GM23338 (cell line): ENCODE measurements around the gene NBPF1. TPM values are rescaled to one million over a fixed set of nuclear protein-coding genes. Genes with fewer than 3 reads are reported as not detected.
A peak's percentile ranks its signal among the peaks of the same experiment; 100 is the strongest.

Experiments used
- ATAC-seq: fragments of 200-7000 bp; cut with Tn5 transposase; 3 replicates; pipeline ENCODE4 v1.9.1; 2020
- DNase-seq: peaks from one replicate; pipeline ENCODE4 v3.0.0-alpha.2; 2015; ENCODE audit warnings: low spot score
- H2AFZ ChIP-seq: fragments of 200-600 bp; sonication (generic); 2 replicates; pipeline ENCODE4 v1.8.0; 2016; ENCODE audit warnings: antibody characterized with exemption, mild to moderate bottlenecking, moderate library complexity
- H3F3A ChIP-seq: fragments of 200-600 bp; sonication (generic); replicated peaks from 2 replicates; pipeline ENCODE4 v1.8.0; 2017; ENCODE audit warnings: antibody characterized with exemption, mixed run types, low read depth
- H3K27ac ChIP-seq: fragments of 200-600 bp; sonication (generic); 2 replicates; pipeline ENCODE4 v1.6.1; 2016; ENCODE audit warnings: low read depth
- H3K27me3 ChIP-seq: fragments of 200-600 bp; sonication (generic); 2 replicates; pipeline ENCODE4 v1.8.0; 2016; ENCODE audit warnings: mild to moderate bottlenecking, mixed run types, moderate library complexity; ENCODE audit not compliant: insufficient read depth
- H3K36me3 ChIP-seq: fragments of 200-600 bp; sonication (generic); 2 replicates; pipeline ENCODE4 v1.8.0; 2016; ENCODE audit warnings: mild to moderate bottlenecking; ENCODE audit not compliant: insufficient read depth
- H3K4me1 ChIP-seq: fragments of 200-600 bp; sonication (generic); 2 replicates; pipeline ENCODE4 v1.8.0; 2016; ENCODE audit warnings: mild to moderate bottlenecking, moderate library complexity; ENCODE audit not compliant: insufficient read depth
- H3K4me2 ChIP-seq: fragments of 200-600 bp; sonication (generic); 2 replicates; pipeline ENCODE4 v1.7.1; 2017; ENCODE audit warnings: mixed run types
- H3K4me3 ChIP-seq: fragments of 200-600 bp; sonication (generic); 2 replicates; pipeline ENCODE4 v1.6.1; 2016; ENCODE audit warnings: mixed run types
- H3K79me2 ChIP-seq: fragments of 200-600 bp; sonication (generic); replicated peaks from 2 replicates; pipeline ENCODE4 v1.8.0; 2017; ENCODE audit warnings: mild to moderate bottlenecking; ENCODE audit not compliant: insufficient read depth
- H3K9me2 ChIP-seq: fragments of 200-600 bp; sonication (generic); 2 replicates; pipeline ENCODE4 v1.8.0; 2017; ENCODE audit not compliant: insufficient read depth
- H4K20me1 ChIP-seq: fragments of 200-600 bp; sonication (generic); replicated peaks from 2 replicates; pipeline ENCODE4 v1.8.0; 2017; ENCODE audit warnings: mild to moderate bottlenecking; ENCODE audit not compliant: insufficient read depth
- H3K27ac Mint-ChIP-seq: 2 replicates; pipeline ENCODE4 v1.8.0; 2020; ENCODE audit warnings: inconsistent platforms, mild to moderate bottlenecking, moderate library complexity, mixed read lengths
- H3K27me3 Mint-ChIP-seq: 3 replicates; pipeline ENCODE4 v1.8.0; 2022; ENCODE audit warnings: low read depth, mild to moderate bottlenecking, moderate library complexity, mixed read lengths, inconsistent platforms; ENCODE audit not compliant: insufficient read depth, poor library complexity
- H3K36me3 Mint-ChIP-seq: 3 replicates; pipeline ENCODE4 v1.8.0; 2021; ENCODE audit warnings: low read depth, mild to moderate bottlenecking, inconsistent platforms, moderate library complexity, mixed read lengths
- H3K4me1 Mint-ChIP-seq: 3 replicates; pipeline ENCODE4 v1.8.0; 2020; ENCODE audit warnings: mild to moderate bottlenecking, inconsistent platforms, mixed read lengths
- H3K4me3 Mint-ChIP-seq: 3 replicates; pipeline ENCODE4 v1.8.0; 2021; ENCODE audit warnings: moderate library complexity, mild to moderate bottlenecking, inconsistent platforms, mixed read lengths
- H3K9me3 Mint-ChIP-seq: 3 replicates; pipeline ENCODE4 v1.8.0; 2020; ENCODE audit warnings: moderate library complexity, mild to moderate bottlenecking, inconsistent platforms, mixed read lengths
- CREB1 ChIP-seq: fragments of 250-450 bp; sonication (Bioruptor Pico); IDR thresholded peaks from 2 replicates; pipeline ENCODE4 v1.5.0; 2020; ENCODE audit warnings: low read depth, mild to moderate bottlenecking, moderate library complexity
- ETS1 ChIP-seq: IDR thresholded peaks from 2 replicates; pipeline ENCODE4 v1.6.1; 2016; ENCODE audit warnings: antibody characterized with exemption
- EZH2 ChIP-seq: fragments of 200-600 bp; sonication (generic); IDR thresholded peaks from one replicate; pipeline ENCODE4 v1.8.0; 2017; ENCODE audit warnings: antibody characterized with exemption, mild to moderate bottlenecking, low read depth; ENCODE audit not compliant: unreplicated experiment
- EZH2phosphoT487 ChIP-seq: fragments of 200-600 bp; sonication (generic); IDR thresholded peaks from one replicate; pipeline ENCODE4 v1.8.1; 2018; ENCODE audit warnings: antibody characterized with exemption; ENCODE audit not compliant: unreplicated experiment
- JUNB ChIP-seq: IDR thresholded peaks from one replicate; pipeline ENCODE4 v1.6.1; 2016; ENCODE audit warnings: antibody characterized with exemption; ENCODE audit not compliant: unreplicated experiment
- NANOG ChIP-seq: IDR thresholded peaks from 2 replicates; pipeline ENCODE4 v1.6.1; 2016; ENCODE audit warnings: antibody characterized with exemption, borderline replicate concordance
- POLR2AphosphoS5 ChIP-seq: IDR thresholded peaks from 2 replicates; pipeline ENCODE4 v1.6.1; 2016; ENCODE audit warnings: antibody characterized with exemption, low read depth
- STAT1 ChIP-seq: IDR thresholded peaks from one replicate; pipeline ENCODE4 v1.6.1; 2016; ENCODE audit warnings: antibody characterized with exemption; ENCODE audit not compliant: unreplicated experiment
- ZNF114 ChIP-seq: fragments of 250-450 bp; sonication (Bioruptor Pico); IDR thresholded peaks from 2 replicates; pipeline ENCODE4 v1.5.0; 2020; ENCODE audit warnings: mild to moderate bottlenecking, moderate library complexity
- ZNF331 ChIP-seq: fragments of 250-450 bp; sonication (Bioruptor Pico); IDR thresholded peaks from 2 replicates; pipeline ENCODE4 v1.5.0; 2020; ENCODE audit warnings: low read depth, mild to moderate bottlenecking, moderate library complexity
- polyA plus RNA-seq: library from polyadenylated mRNA; unstranded; fragments of >200 nt; fragmentation: Nextera tagmentation; extraction: Ambion mirVana; gene quantifications from 2 replicates; pipeline ENCODE4 v1.2.1, GENCODE V29; 2016
- total RNA-seq: library from RNA; depleted of rRNA; stranded (reverse); fragments of >200 nt; shearing (Covaris generic); gene quantifications from 2 replicates; pipeline ENCODE4 v1.2.3, GENCODE V29; 2014
- TF ChIP-seq, protein P1 (sequence below), 2 experiments: fragments of 200-600 bp in 1 of 2; sonication (generic) in 1 of 2; conservative IDR thresholded peaks; 2 replicates each; pipeline versions ENCODE4 v1.5.1 to v1.6.1; 2016 to 2017; ENCODE audit warnings: antibody characterized with exemption in 2 of 2, low read depth in 2 of 2, mild to moderate bottlenecking in 2 of 2, moderate library complexity in 1 of 2
- TF ChIP-seq, protein P2 (sequence below): fragments of 250-450 bp; sonication (Bioruptor Pico); IDR thresholded peaks from 2 replicates; pipeline ENCODE4 v1.5.0; 2020; ENCODE audit warnings: mild to moderate bottlenecking, moderate library complexity
- TF ChIP-seq, protein P3 (sequence below): IDR thresholded peaks from one replicate; pipeline ENCODE4 v1.6.1; 2018; ENCODE audit warnings: antibody characterized with exemption; ENCODE audit not compliant: unreplicated experiment

NBPF1 gene
- total and polyA plus RNA-seq, 2 experiments from 2014 or later = 9.5 to 11.8 TPM

DNA sequence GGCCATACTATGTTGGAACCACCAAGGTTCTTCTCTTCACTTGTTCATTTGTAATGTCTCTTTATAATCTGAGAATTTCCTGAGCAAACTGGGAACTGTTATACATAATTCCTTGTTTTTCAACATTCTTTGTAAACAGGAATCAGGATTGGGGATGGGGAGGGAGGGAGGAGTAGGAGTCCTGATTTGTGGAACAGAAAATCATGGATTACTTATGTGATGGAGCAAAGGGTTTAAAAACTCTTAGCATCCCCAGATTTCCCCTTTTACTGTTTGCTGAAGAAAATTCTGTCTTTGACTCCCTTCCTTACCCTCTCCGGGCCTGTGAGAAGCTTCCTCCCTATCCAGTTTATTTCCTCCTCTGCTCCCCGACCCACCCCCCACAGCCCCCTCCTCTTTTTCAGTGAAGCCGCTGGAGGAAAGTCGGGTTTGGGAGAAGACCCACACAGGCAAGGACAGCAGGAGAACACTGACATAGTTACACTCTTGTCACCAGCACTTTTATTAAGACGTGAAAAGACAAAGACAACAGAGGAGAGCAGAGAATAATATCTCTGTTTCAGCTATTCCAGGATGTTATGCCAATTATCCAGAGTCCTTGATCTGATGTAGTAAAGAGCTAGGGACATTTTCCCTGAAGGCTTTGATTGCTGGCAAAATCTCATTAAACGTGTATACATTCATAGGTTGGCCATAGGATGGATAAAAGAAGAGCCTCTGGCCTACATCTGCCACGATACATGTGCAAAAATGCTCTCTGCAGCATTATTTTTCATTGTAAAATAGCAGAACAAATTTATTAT lies 4.6 kb upstream of the NBPF1 start:
- Histone ChIP-seq H3K9me2 (no peaks in the 10 kb centered on the region), H3K4me3 (no peak overlapping the region), H2AFZ (no peak overlapping the region), H3F3A (peaks cover 15% of the 10 kb centered on the region), H3K79me2 (no peaks in the 10 kb centered on the region), H3K36me3 (peaks cover 4% of the 10 kb centered on the region; the same call in 1 of the 2 replicates), H3K4me1 (peaks cover 10% of the 10 kb centered on the region; the same call in 1 of the 2 replicates), H3K27ac (0 out of 2 replicates have a peak overlapping the region, but pooled peaks have one; percentile 8), H3K4me2 (no peak overlapping the region), H4K20me1 (peaks cover 4% of the 10 kb centered on the region; the same call in 1 of the 2 replicates), H3K27me3 (peaks cover 24% of the 10 kb centered on the region)
- no peak for ATAC-seq
- Mint-ChIP-seq H3K36me3 (no peaks in the 10 kb centered on the region), H3K27ac (no peak overlapping the region), H3K4me1 (no peaks in the 10 kb centered on the region), H3K4me3 (no peak overlapping the region), H3K27me3 (no peaks in the 10 kb centered on the region), H3K9me3 (no peaks in the 10 kb centered on the region)
- TF ChIP-seq, protein P1, sequence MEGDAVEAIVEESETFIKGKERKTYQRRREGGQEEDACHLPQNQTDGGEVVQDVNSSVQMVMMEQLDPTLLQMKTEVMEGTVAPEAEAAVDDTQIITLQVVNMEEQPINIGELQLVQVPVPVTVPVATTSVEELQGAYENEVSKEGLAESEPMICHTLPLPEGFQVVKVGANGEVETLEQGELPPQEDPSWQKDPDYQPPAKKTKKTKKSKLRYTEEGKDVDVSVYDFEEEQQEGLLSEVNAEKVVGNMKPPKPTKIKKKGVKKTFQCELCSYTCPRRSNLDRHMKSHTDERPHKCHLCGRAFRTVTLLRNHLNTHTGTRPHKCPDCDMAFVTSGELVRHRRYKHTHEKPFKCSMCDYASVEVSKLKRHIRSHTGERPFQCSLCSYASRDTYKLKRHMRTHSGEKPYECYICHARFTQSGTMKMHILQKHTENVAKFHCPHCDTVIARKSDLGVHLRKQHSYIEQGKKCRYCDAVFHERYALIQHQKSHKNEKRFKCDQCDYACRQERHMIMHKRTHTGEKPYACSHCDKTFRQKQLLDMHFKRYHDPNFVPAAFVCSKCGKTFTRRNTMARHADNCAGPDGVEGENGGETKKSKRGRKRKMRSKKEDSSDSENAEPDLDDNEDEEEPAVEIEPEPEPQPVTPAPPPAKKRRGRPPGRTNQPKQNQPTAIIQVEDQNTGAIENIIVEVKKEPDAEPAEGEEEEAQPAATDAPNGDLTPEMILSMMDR (conservative IDR thresholded peaks at IDR 0.05; ENCODE audit: low read depth in 2 of 2) = no peak
- TF ChIP-seq EZH2phosphoT487 (no peak), EZH2 (no peak), ZNF331 (CRISPR knock-in tag) (no peak), NANOG (no peak), ETS1 (no peak), JUNB (no peak), CREB1 (CRISPR knock-in tag) (no peak), POLR2AphosphoS5 (no peak), ZNF114 (CRISPR knock-in tag) (no peak), STAT1 (no peak)
- TF ChIP-seq, protein P2, sequence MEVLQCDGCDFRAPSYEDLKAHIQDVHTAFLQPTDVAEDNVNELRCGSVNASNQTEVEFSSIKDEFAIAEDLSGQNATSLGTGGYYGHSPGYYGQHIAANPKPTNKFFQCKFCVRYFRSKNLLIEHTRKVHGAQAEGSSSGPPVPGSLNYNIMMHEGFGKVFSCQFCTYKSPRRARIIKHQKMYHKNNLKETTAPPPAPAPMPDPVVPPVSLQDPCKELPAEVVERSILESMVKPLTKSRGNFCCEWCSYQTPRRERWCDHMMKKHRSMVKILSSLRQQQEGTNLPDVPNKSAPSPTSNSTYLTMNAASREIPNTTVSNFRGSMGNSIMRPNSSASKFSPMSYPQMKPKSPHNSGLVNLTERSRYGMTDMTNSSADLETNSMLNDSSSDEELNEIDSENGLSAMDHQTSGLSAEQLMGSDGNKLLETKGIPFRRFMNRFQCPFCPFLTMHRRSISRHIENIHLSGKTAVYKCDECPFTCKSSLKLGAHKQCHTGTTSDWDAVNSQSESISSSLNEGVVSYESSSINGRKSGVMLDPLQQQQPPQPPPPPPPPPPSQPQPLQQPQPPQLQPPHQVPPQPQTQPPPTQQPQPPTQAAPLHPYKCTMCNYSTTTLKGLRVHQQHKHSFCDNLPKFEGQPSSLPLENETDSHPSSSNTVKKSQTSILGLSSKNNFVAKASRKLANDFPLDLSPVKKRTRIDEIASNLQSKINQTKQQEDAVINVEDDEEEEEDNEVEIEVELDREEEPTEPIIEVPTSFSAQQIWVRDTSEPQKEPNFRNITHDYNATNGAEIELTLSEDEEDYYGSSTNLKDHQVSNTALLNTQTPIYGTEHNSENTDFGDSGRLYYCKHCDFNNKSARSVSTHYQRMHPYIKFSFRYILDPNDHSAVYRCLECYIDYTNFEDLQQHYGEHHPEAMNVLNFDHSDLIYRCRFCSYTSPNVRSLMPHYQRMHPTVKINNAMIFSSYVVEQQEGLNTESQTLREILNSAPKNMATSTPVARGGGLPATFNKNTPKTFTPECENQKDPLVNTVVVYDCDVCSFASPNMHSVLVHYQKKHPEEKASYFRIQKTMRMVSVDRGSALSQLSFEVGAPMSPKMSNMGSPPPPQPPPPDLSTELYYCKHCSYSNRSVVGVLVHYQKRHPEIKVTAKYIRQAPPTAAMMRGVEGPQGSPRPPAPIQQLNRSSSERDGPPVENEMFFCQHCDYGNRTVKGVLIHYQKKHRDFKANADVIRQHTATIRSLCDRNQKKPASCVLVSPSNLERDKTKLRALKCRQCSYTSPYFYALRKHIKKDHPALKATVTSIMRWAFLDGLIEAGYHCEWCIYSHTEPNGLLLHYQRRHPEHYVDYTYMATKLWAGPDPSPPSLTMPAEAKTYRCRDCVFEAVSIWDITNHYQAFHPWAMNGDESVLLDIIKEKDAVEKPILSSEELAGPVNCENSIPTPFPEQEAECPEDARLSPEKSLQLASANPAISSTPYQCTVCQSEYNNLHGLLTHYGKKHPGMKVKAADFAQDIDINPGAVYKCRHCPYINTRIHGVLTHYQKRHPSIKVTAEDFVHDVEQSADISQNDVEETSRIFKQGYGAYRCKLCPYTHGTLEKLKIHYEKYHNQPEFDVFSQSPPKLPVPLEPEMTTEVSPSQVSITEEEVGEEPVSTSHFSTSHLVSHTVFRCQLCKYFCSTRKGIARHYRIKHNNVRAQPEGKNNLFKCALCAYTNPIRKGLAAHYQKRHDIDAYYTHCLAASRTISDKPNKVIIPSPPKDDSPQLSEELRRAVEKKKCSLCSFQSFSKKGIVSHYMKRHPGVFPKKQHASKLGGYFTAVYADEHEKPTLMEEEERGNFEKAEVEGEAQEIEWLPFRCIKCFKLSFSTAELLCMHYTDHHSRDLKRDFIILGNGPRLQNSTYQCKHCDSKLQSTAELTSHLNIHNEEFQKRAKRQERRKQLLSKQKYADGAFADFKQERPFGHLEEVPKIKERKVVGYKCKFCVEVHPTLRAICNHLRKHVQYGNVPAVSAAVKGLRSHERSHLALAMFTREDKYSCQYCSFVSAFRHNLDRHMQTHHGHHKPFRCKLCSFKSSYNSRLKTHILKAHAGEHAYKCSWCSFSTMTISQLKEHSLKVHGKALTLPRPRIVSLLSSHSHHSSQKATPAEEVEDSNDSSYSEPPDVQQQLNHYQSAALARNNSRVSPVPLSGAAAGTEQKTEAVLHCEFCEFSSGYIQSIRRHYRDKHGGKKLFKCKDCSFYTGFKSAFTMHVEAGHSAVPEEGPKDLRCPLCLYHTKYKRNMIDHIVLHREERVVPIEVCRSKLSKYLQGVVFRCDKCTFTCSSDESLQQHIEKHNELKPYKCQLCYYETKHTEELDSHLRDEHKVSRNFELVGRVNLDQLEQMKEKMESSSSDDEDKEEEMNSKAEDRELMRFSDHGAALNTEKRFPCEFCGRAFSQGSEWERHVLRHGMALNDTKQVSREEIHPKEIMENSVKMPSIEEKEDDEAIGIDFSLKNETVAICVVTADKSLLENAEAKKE (CRISPR knock-in tag) = no peak
- TF ChIP-seq, protein P3, sequence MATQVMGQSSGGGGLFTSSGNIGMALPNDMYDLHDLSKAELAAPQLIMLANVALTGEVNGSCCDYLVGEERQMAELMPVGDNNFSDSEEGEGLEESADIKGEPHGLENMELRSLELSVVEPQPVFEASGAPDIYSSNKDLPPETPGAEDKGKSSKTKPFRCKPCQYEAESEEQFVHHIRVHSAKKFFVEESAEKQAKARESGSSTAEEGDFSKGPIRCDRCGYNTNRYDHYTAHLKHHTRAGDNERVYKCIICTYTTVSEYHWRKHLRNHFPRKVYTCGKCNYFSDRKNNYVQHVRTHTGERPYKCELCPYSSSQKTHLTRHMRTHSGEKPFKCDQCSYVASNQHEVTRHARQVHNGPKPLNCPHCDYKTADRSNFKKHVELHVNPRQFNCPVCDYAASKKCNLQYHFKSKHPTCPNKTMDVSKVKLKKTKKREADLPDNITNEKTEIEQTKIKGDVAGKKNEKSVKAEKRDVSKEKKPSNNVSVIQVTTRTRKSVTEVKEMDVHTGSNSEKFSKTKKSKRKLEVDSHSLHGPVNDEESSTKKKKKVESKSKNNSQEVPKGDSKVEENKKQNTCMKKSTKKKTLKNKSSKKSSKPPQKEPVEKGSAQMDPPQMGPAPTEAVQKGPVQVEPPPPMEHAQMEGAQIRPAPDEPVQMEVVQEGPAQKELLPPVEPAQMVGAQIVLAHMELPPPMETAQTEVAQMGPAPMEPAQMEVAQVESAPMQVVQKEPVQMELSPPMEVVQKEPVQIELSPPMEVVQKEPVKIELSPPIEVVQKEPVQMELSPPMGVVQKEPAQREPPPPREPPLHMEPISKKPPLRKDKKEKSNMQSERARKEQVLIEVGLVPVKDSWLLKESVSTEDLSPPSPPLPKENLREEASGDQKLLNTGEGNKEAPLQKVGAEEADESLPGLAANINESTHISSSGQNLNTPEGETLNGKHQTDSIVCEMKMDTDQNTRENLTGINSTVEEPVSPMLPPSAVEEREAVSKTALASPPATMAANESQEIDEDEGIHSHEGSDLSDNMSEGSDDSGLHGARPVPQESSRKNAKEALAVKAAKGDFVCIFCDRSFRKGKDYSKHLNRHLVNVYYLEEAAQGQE = no peak
- DNase-seq = no peak
